IPS DF 4.7 (cell line): ENCODE data around the gene APOC4.

ENCODE experiments used
- DNase-seq: peaks from one replicate; pipeline ENCODE4 v3.0.0-alpha.2; 2013; ENCODE audit warnings: low spot score; ENCODE audit errors: extremely low read depth

The APOC4 gene

DNA sequence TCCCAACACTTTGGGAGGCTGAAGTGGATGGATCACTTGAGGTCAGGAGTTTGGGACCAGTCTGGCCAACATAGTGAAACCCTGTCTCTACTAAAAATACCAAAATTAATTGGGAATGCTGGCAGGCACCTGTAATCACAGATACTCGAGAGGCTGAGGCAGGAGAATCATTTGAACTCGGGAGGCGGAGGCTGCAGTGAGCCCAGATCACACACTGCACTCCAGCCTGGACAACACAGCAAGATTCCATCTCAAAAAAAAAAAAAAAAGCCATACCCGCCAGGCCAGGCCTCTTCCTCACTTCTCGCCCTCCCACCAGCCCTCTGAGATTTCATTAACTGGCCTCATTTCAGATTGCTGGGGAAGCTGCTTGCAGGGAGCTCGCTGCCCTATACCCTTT, 51.5 kb downstream of the APOC4 start:
- DNase-seq = no peak

- DNase-seq = no peak
Measured at GRCh38 chr19:44993926-44994537, 52.0 kb downstream of the APOC4 start.
